ENCODE results near the gene ESAM. TPM values are rescaled to one million over a fixed set of nuclear protein-coding genes. Genes with fewer than 3 reads are reported as not detected.

Gene ESAM
- total and polyA plus RNA-seq, 7 donors = 2.3 to 14.9 (median 6.2) TPM

DNA sequence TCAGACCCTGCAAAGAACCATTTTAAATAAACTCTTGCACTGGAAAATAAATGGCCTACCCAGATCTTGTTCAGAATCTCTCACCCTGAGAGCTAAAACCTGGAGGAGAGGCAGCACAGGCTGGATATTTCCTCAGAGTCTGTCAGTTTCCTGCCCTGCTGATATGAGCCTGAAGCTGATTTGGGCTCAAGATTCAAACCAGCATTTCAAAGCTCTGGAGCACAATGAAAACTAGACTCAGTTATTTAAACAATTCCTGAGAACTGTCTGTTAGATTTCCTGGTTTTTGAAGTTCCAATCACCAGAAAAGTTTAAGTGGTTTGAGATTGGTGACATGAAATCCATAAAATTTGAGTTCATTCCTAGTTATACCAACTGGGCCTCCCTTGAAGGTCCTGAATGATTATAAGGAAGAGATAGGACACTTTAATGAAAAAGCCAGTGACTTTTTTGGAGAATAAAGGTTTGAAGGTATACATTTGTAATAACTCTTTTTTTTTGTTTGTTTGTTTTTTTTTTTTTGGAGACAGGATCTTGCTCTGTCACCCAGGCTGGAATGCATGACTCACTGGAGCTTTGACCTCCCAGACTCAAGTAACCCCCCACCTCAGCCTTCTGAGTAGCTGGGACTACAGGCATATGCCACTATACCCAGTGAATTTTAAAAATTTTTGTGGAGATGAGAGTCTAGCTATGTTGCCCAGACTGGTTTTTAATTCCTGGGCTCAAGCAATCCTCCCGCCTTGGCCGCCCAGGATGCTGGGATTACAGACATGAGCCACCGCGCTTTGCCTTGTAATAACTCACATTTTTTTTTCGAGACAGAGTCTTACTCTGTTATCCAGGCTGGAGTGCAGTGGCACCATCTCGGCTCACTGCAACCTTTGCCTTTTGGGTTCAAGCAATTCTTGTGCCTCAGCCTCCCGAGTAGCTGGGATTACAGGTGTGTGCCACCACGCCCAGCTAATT lies 8.0 kb upstream of the ESAM start:
- no peak for DNase-seq
- Histone ChIP-seq H3K4me1 (no peaks in the 10 kb centered on the region), H3K36me3 (peaks cover 0 to 76% (median 15%) of the 10 kb centered on the region in 4 donors), H3K27ac (no peak overlapping the region), H3K27me3 (no peaks in the 10 kb centered on the region), H3K9me3 (no peaks in the 10 kb centered on the region), H3K4me3 (no peak overlapping the region)
- WGBS, 2 donors = 96% methylated on average over 8 of the region's 8 CpGs
- TF ChIP-seq POLR2A (IDR thresholded peaks at IDR 0.05) = no peak
- TF ChIP-seq, protein P1, sequence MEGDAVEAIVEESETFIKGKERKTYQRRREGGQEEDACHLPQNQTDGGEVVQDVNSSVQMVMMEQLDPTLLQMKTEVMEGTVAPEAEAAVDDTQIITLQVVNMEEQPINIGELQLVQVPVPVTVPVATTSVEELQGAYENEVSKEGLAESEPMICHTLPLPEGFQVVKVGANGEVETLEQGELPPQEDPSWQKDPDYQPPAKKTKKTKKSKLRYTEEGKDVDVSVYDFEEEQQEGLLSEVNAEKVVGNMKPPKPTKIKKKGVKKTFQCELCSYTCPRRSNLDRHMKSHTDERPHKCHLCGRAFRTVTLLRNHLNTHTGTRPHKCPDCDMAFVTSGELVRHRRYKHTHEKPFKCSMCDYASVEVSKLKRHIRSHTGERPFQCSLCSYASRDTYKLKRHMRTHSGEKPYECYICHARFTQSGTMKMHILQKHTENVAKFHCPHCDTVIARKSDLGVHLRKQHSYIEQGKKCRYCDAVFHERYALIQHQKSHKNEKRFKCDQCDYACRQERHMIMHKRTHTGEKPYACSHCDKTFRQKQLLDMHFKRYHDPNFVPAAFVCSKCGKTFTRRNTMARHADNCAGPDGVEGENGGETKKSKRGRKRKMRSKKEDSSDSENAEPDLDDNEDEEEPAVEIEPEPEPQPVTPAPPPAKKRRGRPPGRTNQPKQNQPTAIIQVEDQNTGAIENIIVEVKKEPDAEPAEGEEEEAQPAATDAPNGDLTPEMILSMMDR (IDR thresholded peaks at IDR 0.05) = no peak
- TF ChIP-seq POLR2AphosphoS5 (IDR thresholded peaks at IDR 0.05) = no peak
- TF ChIP-seq EP300 (IDR thresholded peaks at IDR 0.05) = no peak
- intact Hi-C loops (cut with DNase I) = no loop called here

DNA sequence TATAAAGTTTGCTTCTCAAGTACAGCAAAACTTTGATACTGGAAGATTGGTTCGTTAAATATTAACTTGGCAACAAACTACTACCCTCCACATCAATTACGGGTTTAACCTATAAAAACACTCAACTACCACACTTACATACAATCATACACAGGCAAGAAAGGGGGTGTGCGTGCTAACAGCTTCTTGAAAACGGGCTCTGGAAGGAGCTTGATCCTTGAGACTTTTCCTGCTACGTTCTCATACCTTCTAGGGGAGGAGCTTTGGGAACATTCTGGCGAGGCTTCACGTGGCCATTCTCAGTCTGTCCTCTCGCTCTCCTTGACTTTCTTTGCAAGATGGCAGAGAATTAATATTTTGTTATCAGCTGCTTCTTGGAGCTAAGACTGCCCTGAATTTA lies 6.8 kb upstream of the ESAM start:
- Histone ChIP-seq H3K27ac (no peak overlapping the region), H3K4me1 (no peaks in the 10 kb centered on the region), H3K36me3 (peaks cover 0 to 65% (median 15%) of the 10 kb centered on the region in 4 donors), H3K4me3 (no peak overlapping the region), H3K27me3 (no peaks in the 10 kb centered on the region), H3K9me3 (no peaks in the 10 kb centered on the region)
- intact Hi-C loops (cut with DNase I) = no loop called here
- TF ChIP-seq, protein P1 (IDR thresholded peaks at IDR 0.05) = no peak
- TF ChIP-seq POLR2AphosphoS5 (IDR thresholded peaks at IDR 0.05) = no peak
- TF ChIP-seq POLR2A (IDR thresholded peaks at IDR 0.05) = no peak
- no peak for TF ChIP-seq EP300 (IDR thresholded peaks at IDR 0.05)
- 21 to 76% methylated on average over 8 of the region's 8 CpGs for WGBS, 2 donors
- DNase-seq = no peak

- peaks cover 17 to 26% (median 18%) of the 10 kb centered on the region in 3 donors for H3K27me3 ChIP-seq
- intact Hi-C loops (cut with DNase I) = no loop called here
- WGBS, 2 donors = 96 to 97% methylated on average over 2 of the region's 2 CpGs
- H3K4me1 ChIP-seq = peaks cover 0 to 20% (median 16%) of the 10 kb centered on the region in 4 donors
- no peaks in the 10 kb centered on the region for H3K9me3 ChIP-seq
- H3K36me3 ChIP-seq = peaks cover 0 to 40% (median 12%) of the 10 kb centered on the region in 4 donors
- H3K27ac ChIP-seq = no peak overlapping the region
- TF ChIP-seq POLR2A (IDR thresholded peaks at IDR 0.05) (no peak), EP300 (IDR thresholded peaks at IDR 0.05) (no peak), POLR2AphosphoS5 (IDR thresholded peaks at IDR 0.05) (no peak)
- TF ChIP-seq, protein P1 (IDR thresholded peaks at IDR 0.05) = no peak
- H3K4me3 ChIP-seq = no peak overlapping the region
- DNase-seq = no peak
These were observed 4.1 kb upstream of the ESAM start for GRCh38 chr11:124766156-124766555.

- no peak for TF ChIP-seq POLR2AphosphoS5 (IDR thresholded peaks at IDR 0.05)
- TF ChIP-seq, protein P1 (IDR thresholded peaks at IDR 0.05) = peak; percentile 34 to 59 (median 58)
- peak; percentile 86 for DNase-seq
- intact Hi-C loops (cut with DNase I) = loop anchor here (2.0 kb wide), 3 partner anchors 37 to 95 kb away; partner anchors contain the start of gene MSANTD2
- peak overlapping the region; percentile 6 to 45 (median 42) for H3K4me3 ChIP-seq
- peaks cover 39 to 54% (median 44%) of the 10 kb centered on the region in 3 donors for H3K27me3 ChIP-seq
- H3K36me3 ChIP-seq = peaks cover 0 to 21% (median 8%) of the 10 kb centered on the region in 4 donors
- WGBS, 2 donors = 2 to 6% methylated on average over 21 of the region's 21 CpGs
- no peaks in the 10 kb centered on the region for H3K9me3 ChIP-seq
- peaks cover 0 to 43% (median 40%) of the 10 kb centered on the region in 4 donors for H3K4me1 ChIP-seq
- peak overlapping the region; percentile 54 to 76 (median 68) for H3K27ac ChIP-seq
These were observed 1.3 kb upstream of the ESAM start for GRCh38 chr11:124763156-124763947.
